ENCODE measurements around the gene ENOX1. TPM values are rescaled to one million over a fixed set of nuclear protein-coding genes. Genes with fewer than 3 reads are reported as not detected.

Gene ENOX1
- total and polyA plus RNA-seq, 2 donors (not counting 3 experiments of a cell fraction or from before 2014, with no cell fraction given) = 0.17 to 0.97 TPM

- no peak for DNase-seq (ENCODE audit: low read depth, low spot score)
- H3K9me3 ChIP-seq (replicated peaks; ENCODE audit: control insufficient read depth, insufficient read depth, low read length) = no peaks in the 10 kb centered on the region
Observed at GRCh38 chr13:43405457-43405856, 381.3 kb downstream of the ENOX1 start.

More at GRCh38 chr13:43405457-43405856, 381.3 kb downstream of the ENOX1 start:
- Histone ChIP-seq H3K4me2 (ENCODE audit: insufficient read depth, low read length) (no peak overlapping the region), H3K36me3 (ENCODE audit: control insufficient read depth in 2 of 2, extremely low read depth in 1 of 2, insufficient read depth in 2 of 2, low read length in 2 of 2) (no peaks in the 10 kb centered on the region), H3K79me2 (ENCODE audit: control insufficient read depth, insufficient read depth, low read length) (no peaks in the 10 kb centered on the region), H3K9ac (replicated peaks; ENCODE audit: extremely low read depth, insufficient read depth, low read length) (no peak overlapping the region), H3K9me1 (replicated peaks; ENCODE audit: control insufficient read depth, extremely low read depth, insufficient read depth, low read length) (no peaks in the 10 kb centered on the region), H3K4me3 (replicated peaks in 1 of 3; ENCODE audit: insufficient read depth in 1 of 3, low read depth in 1 of 3, low read length in 3 of 3) (no peak overlapping the region), H2AFZ (ENCODE audit: low read depth, low read length) (no peak overlapping the region), H3K27ac (ENCODE audit: insufficient read depth, low read depth, low read length) (no peak overlapping the region), H3K27me3 (ENCODE audit: control insufficient read depth in 2 of 2, insufficient read depth in 2 of 2, low read length in 2 of 2) (peaks cover 0 to 2% of the 10 kb centered on the region in 2 experiments), H3K4me1 (ENCODE audit: control insufficient read depth, extremely low read depth, insufficient read depth, low read length) (no peaks in the 10 kb centered on the region), H4K20me1 (replicated peaks; ENCODE audit: control insufficient read depth, extremely low read depth, insufficient read depth, low read length) (no peaks in the 10 kb centered on the region)
- dilution Hi-C loops (cut with MboI; ENCODE audit: extremely low pct_ligation_motif_present, low sequenced_read_pairs) (no loop called here), intact Hi-C loops (cut with micrococcal nuclease) (no loop called here)
- no peak for FAIRE-seq
- CTCF ChIA-PET = no interaction called here
- no TSS peak for BruUV-seq (replicated peaks)
- TF ChIP-seq FOS (IDR thresholded peaks at IDR 0.05; ENCODE audit: borderline replicate concordance, insufficient read depth, low read length) (no peak), POLR2AphosphoS5 (IDR thresholded peaks at IDR 0.05; ENCODE audit: insufficient read depth, low read depth, low read length) (no peak), MAX (IDR thresholded peaks at IDR 0.05; ENCODE audit: insufficient read depth, insufficient read length) (no peak), CTCF (IDR thresholded peaks at IDR 0.05; ENCODE audit: extremely low read depth in 1 of 2, insufficient read depth in 1 of 2, low read depth in 1 of 2, low read length in 2 of 2) (no peak), JUN (IDR thresholded peaks at IDR 0.05; ENCODE audit: borderline replicate concordance, insufficient read depth, insufficient read length, low read depth) (no peak), MYC (IDR thresholded peaks at IDR 0.05; ENCODE audit: low read depth, low read length) (no peak), EZH2 (IDR thresholded peaks at IDR 0.05; ENCODE audit: borderline replicate concordance, low read depth, low read length, severe bottlenecking) (no peak), POLR2A (IDR thresholded peaks at IDR 0.05; ENCODE audit: low read depth, low read length) (no peak), GATA2 (IDR thresholded peaks at IDR 0.05; ENCODE audit: insufficient read depth, insufficient read length, low read depth, low read length) (no peak)
- POLR2A ChIA-PET = no interaction called here
